UCSD-AML1 (cell line): ENCODE data around the gene MAN1A2.

Experiments used
- DNase-seq: peaks from one replicate; lab custom pipeline; 2025; ENCODE audit not compliant: unreplicated experiment; lab: John Stamatoyannopoulos, UW

Gene MAN1A2

DNA sequence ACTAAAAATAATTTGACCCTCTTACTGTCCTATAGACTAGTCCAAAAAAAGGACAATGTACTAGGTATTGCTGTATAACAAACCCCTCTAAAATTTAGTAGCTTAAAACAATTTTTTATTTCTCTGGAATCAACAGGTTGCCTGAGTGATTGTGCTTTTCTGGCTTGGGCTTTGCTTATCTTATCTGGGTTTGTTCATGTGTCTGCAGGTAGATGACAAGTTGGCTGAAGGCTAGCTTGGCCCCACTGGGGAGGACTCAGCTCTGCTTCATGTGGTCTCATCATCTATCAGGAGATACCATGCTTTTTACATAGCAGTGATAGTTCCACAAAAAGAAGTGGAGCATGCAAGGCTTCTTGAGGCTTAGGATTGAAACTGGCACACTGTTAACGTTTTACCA, 114.2 kb downstream of the MAN1A2 start:
- no peak for DNase-seq

DNA sequence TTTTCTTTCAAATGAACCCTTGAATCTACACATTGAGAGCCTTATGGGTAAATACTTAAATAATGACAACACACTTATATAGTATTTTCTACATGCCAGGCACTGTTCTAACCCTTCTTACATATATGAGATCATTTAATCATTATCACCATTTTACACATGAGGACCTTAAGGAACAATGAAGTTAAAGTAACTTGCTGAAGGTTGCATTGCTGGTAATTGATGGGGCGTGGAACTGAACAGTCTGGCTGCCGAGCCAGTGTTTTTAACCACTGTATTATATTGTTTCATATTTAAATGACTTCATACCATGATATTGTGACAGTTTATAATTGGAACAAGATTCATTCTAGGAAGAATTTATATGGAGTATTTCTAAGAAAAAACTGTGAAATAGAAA, 126.7 kb downstream of the MAN1A2 start:
- DNase-seq = no peak

DNA sequence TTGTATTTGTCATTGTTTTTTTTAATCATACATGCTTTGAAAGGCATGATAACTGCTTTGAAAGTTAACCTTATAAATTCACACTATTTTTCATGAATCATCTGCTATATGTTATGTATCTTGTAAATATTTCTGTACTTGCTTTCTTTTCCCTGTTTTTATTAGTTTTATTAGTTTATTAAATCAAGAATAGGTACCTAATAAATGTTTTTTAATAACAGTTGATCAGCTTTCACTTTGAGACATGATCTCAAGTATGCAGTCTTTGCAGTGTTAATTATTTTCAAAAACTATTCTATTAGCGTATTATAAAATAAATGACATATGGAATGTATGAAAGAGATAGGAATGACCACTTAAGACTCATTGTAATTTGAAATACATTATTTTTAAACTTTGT, 127.8 kb downstream of the MAN1A2 start:
- no peak for DNase-seq

DNA sequence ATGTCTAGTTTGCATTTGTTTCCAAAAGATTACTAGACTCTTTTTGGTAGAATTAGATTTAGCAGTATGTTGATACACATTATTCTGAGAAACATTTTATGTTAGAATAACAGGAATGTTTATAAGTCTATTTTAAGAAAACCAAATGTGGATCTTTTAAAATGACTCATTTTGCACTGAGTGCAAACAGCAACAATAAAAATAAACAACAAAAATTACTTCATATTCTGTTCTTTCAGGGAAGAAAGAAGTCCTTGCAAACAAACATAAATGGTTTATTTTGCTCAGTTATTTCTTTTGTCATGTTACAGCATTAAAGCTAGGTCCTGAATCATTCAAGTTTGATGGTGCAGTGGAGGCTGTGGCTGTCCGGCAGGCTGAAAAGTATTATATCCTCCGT, 131.8 kb downstream of the MAN1A2 start:
- no peak for DNase-seq

DNA sequence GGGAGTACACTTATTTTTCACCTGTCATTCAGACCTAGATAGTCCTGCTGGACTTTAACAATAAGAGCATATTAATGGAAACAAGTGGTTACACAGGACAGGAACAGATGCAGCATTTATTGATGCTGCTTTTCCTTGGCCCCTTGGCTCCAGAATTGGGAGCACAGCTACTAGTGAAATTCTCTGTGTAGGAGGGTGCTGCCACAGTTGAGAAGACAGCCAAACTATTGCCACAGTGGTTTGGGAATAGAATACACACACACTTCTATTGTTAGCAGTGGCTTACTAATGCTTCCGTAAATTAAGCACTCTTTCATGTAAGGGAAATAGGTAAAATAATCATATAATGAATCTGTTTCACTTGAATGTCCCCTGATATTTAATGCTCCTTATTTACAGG, 133.3 kb downstream of the MAN1A2 start:
- DNase-seq = no peak

DNA sequence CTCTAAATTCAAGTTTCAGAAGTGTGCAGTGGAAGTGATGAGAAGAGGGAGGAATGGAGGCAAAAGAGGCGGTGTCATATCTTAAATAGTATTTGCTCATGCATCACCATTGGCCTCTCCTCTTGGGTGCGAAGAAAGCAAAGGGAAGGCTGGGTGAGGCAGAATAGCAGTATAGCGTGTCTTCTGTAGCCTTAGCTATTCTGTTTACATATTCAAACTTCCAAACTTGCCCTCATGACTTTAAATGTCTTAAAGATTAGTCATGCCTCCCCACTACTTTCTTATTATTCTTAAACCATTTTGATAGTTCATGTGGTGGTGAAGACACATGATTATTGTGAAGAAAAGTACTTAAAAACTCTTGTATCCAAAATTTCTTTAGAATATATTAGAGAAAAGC, 134.0 kb downstream of the MAN1A2 start:
- no peak for DNase-seq

DNA sequence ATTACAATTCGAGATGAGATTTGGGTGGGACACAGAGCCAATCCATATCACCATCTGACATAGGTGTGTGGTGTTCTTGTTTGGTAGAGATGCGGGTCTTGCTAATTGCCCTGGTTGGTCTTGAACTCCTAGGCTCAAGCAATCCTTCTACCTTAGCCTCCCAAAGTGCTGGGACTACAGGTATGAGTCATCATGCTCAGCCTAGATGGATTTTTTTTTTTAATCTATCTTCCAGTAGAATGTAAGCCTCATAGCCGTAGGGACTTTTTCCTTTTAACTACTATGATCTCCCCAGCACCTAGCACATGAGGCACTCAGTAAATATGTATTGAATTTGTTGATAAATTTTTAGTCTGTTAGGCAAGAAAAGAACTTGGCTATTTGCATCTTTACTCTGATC, 144.0 kb downstream of the MAN1A2 start:
- no peak for DNase-seq

DNA sequence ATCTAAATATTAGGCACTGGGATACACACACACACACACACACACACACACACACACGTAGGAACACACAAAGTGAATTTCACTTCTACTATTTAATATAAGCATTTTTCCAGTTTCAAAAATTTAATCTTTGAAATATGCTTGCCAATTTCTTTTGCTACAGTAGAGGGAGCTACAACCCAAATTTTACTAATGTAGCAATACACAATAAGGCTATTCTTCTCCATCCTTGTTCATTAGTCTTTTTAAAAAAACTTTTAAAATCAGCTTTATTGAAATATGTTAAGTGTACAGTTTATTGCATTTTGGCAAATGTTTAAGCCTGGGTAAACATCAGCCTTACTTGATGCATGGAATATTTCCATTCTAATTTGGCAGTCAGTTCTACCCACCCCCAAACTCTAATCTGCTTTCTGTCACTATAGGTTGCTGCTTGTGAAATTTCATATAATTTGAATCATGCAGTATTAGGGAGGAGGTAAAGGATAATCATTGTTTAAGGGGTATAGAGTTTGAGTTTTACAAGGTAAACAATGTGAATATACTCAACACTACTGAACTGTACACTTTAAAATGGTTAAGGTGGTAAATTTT, 145.6 kb downstream of the MAN1A2 start:
- no peak for DNase-seq

DNA sequence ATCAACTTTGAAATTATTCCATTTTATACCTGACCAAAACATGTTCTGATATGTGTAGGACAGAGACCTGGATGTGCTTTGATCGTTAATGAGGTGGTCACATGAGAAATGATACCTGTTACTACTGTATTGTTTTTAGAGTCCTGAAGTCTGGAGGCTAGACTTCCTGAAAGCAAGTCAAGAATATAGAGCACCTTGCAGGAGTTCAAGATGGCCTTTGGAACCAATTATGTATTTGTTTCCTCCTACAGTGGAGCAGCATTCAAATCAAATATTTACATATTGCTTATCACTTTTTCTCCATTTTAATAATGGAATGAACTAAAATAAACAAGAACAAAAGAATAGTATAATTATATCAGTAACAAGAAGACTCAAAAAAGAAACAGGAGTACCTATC, 155.9 kb downstream of the MAN1A2 start:
- DNase-seq = no peak

DNA sequence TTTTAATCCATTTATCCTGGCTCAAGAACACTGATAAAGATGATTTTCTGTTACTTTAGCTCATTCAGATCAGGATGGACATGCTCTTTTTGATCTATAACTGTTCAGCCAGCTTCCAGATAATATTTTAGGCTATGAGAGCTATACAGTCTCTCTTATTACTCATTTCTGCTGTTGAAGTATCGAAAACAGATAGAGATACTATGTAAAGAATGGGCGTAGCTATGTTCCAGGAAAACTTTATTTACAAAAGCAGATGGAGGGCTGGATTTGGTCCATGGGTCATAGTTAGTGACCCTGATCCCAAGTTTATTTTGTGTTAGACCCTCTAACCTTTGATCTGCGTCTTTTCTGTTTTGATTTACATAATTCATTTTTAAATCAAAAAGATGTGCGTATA, 159.8 kb downstream of the MAN1A2 start:
- DNase-seq = no peak

DNA sequence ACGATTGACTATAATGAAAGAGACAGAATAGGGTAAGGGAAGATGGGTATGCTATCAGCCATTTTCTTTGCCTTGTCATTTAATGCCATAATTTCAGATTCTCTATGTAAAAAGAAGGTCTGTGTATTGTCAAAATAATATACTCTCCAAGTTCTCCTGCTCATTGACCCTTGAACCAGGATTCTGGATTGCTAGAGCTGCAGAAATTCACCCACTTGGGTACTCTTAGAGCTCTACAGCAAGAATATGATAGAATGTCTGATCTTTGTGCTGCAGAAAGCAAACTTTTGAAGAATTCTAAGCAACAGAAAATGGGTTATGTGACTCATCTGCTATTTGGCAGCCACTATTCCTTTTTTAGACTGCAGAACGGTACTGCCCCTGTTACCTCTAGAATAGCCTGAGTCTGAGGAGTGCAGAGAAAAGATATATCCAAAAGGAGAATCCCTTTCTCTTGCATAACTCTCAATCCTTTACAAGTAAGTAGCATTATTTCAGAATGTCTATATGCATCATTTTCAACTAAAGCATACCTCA, 160.4 kb downstream of the MAN1A2 start:
- DNase-seq = no peak

DNA sequence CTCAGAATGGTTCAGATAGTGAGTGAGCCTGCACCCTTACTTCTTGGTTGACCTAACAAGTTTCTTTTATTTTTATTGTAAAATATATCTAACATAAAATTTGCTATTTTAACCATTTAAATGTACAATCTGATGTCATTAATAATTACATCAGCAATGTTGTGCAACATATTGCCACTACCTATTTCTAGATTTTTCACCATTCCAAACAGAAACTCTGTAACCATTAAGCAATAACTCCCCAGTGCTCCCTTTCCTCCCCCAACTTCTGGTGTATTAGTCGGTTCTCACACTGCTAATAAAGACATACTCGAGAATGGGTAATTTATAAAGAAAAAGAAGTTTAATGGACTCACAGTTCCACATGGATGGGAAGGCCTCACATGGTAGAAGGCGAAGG, 162.4 kb downstream of the MAN1A2 start:
- no peak for DNase-seq

DNA sequence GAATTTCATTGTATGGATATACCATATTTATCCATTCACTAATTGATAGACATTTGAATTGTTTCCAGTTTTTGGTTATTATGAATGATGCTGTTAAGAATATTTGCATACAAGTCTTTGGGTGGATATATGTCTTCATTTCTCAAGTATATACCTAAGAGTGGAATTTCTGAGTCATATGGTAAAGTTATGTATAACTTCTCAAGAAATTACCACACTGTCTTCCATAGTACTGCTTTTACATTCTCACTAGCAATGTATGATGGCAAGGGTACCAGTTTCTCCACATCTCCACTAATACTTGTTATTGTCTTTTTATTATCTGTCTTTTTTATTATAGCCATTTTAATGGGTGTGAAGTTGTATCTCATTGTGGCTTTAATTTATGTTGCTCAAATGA, 164.0 kb downstream of the MAN1A2 start:
- no peak for DNase-seq

DNA sequence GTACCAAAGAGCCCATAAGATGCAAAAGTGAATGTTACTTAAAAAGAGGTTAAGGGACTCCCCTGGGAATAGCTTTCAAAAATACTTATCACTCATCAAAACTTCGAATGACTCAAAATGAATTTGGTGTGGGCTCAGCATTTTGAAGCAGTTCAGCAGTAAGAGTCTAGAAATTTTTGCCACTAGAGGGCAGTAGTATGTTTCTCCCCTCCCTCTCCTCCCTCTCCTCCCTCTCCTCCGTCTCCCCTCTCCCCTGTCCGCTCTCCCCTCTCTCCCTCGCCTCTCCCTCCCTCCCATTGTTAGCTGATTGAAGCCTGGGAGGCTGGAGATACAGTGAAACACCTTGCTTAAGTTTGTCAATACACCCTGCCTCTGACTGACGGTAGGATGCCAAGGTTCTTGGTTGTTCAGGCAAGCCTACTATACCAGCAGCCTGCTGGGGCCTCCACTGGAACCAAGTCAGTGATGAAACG, 167.8 kb downstream of the MAN1A2 start:
- peak; percentile 45 for DNase-seq

DNA sequence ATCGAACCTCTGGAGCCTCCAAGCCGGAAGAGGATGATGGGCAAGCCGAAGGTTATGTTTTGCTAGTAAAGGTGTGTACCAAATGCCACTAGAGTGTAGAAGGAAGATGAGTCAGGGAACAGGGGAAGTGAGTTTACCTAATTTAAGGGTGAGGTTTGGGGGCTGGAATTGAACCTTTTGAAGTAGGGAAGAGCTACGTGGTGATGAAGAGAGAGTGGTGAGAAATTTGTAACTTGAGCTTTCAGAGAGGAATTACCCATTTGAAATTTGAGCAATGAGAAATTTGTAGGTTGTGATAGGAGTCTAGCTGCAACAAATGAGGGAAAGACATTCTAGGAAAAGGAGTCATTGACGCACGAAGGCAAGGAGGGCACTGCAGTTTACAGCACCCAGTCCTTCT, 168.6 kb downstream of the MAN1A2 start:
- no peak for DNase-seq

DNA sequence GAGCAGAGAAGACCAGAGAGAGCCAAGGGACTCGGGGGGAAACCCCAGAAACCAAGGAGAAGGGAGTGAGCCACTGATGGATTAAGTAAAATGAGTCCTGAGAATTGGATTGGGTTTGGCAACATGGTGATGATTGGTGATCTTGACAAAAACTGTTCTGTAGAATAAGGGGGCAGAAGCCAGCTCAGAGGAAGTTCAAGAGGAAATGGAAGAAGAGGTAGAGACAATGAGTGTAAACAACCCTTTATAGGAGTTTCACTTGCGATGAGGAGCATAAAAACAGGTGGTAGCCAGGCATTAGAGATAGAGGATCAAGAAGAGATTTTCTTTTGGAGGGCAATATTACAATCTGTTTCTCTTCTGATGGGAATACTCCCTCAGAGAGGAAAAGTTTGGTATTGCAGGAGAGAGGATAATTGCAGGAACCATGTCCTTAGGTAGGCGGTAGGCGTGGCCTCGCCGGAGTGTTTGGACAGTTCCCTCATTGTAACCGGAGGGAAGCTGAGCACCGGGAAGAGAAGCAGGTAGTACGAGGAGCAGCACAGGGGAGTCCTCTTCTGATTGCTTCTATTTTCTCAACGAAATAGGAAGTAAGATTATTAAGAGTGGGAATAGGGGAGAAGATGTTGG, 170.2 kb downstream of the MAN1A2 start:
- DNase-seq = no peak

DNA sequence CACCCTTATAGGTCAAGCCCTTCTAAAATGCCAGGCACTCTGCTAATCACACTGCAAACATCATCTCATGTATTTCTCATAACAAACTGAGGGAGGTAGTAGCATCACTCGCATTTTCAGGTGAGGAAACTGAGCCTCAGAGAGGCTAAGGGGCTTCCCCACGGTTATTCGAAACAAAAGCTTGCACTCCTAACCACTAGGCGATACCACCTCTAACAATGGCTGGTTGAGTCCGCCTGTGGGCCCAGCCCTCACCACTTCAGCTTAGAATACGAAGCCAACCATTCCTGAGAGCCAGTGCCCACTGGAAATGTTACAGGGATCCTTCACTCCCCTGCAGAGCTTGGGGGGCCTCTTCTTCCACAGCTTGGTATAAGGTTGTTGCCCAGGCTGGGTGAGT, 173.3 kb downstream of the MAN1A2 start:
- no peak for DNase-seq

DNA sequence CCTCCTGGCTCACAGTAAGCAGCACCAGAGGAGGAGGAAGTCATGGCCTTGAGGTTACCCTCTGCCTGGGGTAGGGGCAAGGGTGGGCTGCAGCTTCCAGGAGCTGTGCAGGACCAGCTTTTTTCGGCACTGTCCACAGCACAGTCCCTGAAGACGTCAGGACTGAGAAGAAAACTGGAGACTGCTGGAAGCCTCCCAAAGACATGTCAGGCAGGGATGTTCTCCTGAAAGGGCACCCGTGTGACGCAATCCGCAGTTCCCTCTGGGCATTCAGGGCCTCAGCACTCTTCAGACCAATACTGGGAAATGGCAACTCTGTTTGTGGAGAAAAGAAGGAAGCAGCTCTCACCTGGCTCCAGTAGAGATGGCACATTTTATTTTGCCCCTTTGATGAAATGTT, 173.8 kb downstream of the MAN1A2 start:
- no peak for DNase-seq

DNA sequence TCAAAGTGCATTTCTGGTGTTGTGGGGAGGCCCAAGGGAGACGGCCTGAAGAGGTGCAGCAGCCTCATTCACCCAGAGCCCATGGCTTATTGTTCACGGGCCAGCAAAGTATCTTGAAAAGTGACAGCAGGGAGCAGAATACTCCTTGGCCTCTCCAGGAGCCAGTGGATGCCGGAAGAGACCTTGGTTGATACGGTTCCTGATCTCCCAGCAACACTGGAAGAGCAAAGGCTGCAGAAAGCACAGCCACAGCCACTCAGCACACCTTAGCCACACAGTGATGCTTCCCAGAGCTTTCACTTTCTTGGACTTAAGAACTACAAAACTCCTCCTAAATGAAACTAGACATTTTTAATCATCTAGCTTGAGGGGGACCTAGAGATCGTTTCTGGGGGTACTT, 174.3 kb downstream of the MAN1A2 start:
- no peak for DNase-seq

DNA sequence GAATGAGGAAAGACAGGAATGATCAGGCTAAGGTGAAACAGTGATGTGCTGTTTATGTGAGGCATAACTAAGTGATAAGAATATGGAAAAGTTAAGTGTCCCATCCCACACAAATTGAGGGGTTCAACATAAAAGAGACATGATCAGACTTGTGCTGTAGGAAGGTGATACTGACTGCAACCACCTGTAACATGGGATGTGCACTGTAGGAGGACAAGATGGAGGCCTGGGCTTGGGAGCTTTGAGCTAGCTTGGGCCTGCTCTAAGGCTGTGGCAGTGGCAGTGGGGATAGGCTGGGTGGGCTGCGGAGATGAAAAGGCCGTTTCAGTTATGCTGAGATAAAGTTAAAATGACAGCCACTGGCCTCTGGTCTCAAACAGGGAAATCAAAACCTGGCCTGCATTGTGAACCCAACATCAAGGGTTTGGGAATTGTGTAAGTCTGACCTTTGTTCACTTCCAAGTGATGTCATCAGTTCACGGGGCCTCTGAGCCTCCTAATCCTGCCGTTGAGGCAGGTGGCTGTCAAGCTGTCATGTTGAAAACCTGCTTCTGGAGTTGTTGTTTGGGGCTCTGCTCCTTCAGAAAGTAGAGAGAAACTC, 177.4 kb downstream of the MAN1A2 start:
- no peak for DNase-seq

DNA sequence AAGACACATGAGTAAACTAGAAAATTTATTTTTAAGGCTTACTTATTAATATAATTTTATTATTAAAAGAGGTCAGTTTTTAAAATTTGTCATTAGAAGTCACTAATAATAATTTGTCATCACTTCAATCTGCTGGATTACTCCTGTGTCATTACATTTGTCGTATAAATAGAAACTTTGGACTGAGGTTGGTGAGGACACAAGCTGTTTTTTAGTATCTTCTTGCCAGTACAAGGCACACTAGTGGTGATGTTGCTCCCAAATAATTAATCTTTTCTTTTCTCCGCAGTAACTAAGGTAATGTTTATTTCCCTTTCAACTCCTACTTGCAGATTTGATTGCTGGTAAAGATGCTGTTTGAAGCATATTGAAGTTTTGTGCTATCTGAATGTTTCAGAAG, 179.2 kb downstream of the MAN1A2 start:
- DNase-seq = no peak

DNA sequence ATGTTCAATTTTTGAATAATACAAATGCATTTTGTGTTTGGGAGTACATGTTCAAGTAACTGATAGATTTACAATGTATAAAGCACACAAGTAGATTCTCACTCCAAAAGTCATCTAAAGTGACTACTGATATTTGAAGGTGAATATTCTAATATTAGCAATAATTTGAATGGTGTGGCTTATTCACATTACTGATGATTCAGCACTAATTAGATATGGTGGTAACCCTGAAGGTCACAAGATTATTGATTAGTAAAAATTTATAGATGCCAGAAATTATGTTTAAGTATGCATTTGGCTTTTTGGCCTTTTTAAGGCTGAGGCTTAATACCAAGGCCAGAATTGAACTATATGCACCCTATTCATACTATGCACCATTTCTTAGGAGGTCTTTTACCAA, 186.2 kb downstream of the MAN1A2 start:
- no peak for DNase-seq

DNA sequence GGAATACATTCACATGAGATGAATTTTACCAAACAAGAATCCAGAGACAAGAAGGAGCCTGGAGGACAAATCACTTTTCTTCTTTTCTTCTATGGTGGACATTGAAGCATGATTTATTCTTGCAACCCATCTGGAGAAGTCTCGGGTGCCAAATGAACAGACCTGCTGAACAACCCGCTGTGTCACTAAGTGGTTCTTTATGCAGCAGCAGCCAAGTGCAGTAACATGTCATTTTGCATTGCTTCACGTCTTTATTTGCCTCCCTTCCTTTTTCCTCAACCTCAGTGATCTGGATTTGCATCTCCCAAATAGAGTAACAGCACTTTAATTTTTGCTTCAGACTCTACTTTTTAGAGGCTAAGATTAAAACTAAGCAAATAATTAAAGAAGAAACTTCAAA, 188.6 kb downstream of the MAN1A2 start:
- DNase-seq = no peak
